A549 (cell line): ENCODE results near the gene PKD2. TPM values are rescaled to one million over a fixed set of nuclear protein-coding genes. Genes with fewer than 3 reads are reported as not detected.

Experiments
- ATAC-seq, 2 experiments: fragments of 200-7000 bp in 1 of 2; fragments of >200 bp in 1 of 2; cut with Nextera tagmentation in 1 of 2; cut with Tn5 transposase in 1 of 2; 3 replicates each; pipeline versions ENCODE4 v1.8.0 to v1.9.1; 2018 to 2020; ENCODE audit warnings: mild to moderate bottlenecking in 1 of 2, moderate library complexity in 1 of 2
- CTCF ChIA-PET: fragments of 300-600 bp; sonication (Branson Sonifier 250); formaldehyde crosslinking; extraction: SDS; loops from one replicate; lab custom pipeline; 2021; ENCODE audit warnings: antibody characterized with exemption, inconsistent platforms; lab: Yijun Ruan, JAX
- POLR2A ChIA-PET: fragments of 350-600 bp; formaldehyde crosslinking; extraction: SDS; loops from one replicate; lab custom pipeline; 2021; ENCODE audit warnings: antibody characterized with exemption, inconsistent platforms; lab: Yijun Ruan, JAX
- DNase-seq, 2 experiments: peaks; one replicate each; pipeline versions ENCODE4 v3.0.0 to v3.0.0-alpha.2; 2011 to 2016; ENCODE audit warnings: low read depth in 1 of 2, low spot score in 1 of 2
- FAIRE-seq: peaks from 2 replicates; lab custom pipeline; 2011; peaks lifted over from hg19 to GRCh38; lab: Jason Lieb, UNC
- H3K27ac ChIP-seq, 2 experiments: fragments of >200 bp; sonication (Bioruptor Twin); formaldehyde crosslinking; 3 replicates each; pipeline ENCODE4 v1.5.1; 2016 to 2017
- H3K4me1 ChIP-seq: fragments of >200 bp; sonication (Bioruptor Twin); formaldehyde crosslinking; 3 replicates; pipeline ENCODE4 v1.6.1; 2016
- H3K4me2 ChIP-seq: fragments of >200 bp; sonication (Bioruptor Twin); formaldehyde crosslinking; 3 replicates; pipeline ENCODE4 v1.6.1; 2016
- H3K4me3 ChIP-seq: fragments of >200 bp; sonication (Bioruptor Twin); formaldehyde crosslinking; 3 replicates; pipeline ENCODE4 v1.5.1; 2016
- H3K9me3 ChIP-seq: fragments of >200 bp; sonication (Bioruptor Twin); formaldehyde crosslinking; 3 replicates; pipeline ENCODE4 v1.6.1; 2016
- CEBPB ChIP-seq, 2 experiments: fragments of >200 bp in 1 of 2; sonication (Bioruptor Twin) in 1 of 2; formaldehyde crosslinking in 1 of 2; IDR thresholded peaks; 2 replicates each; pipeline ENCODE4 v1.6.1; 2012 to 2016
- CTCF ChIP-seq: fragments of >200 bp; sonication (Bioruptor Twin); formaldehyde crosslinking; IDR thresholded peaks from 3 replicates; pipeline ENCODE4 v1.5.1; 2016
- EHF ChIP-seq: fragments of 250-450 bp; sonication (Bioruptor Pico); IDR thresholded peaks from 2 replicates; pipeline ENCODE4 v1.5.0; 2020; ENCODE audit warnings: mild to moderate bottlenecking
- FOSB ChIP-seq: fragments of 250-450 bp; sonication (Bioruptor Pico); IDR thresholded peaks from 2 replicates; pipeline ENCODE4 v1.5.0; 2020; ENCODE audit warnings: mild to moderate bottlenecking, moderate library complexity
- FOXS1 ChIP-seq: fragments of 250-450 bp; sonication (Bioruptor Pico); IDR thresholded peaks from 2 replicates; pipeline ENCODE4 v1.5.0; 2020; ENCODE audit warnings: mild to moderate bottlenecking, moderate library complexity
- HDAC2 ChIP-seq: fragments of 200-600 bp; sonication (generic); IDR thresholded peaks from 2 replicates; pipeline ENCODE4 v1.6.1; 2016
- HEYL ChIP-seq: fragments of 250-450 bp; sonication (Bioruptor Pico); IDR thresholded peaks from 2 replicates; pipeline ENCODE4 v1.8.0; 2021; ENCODE audit warnings: mild to moderate bottlenecking, moderate library complexity
- HOXA7 ChIP-seq: fragments of 250-450 bp; sonication (Bioruptor Pico); IDR thresholded peaks from 2 replicates; pipeline ENCODE4 v1.5.0; 2020; ENCODE audit warnings: mild to moderate bottlenecking, moderate library complexity
- HOXB13 ChIP-seq: fragments of 250-450 bp; sonication (Bioruptor Pico); IDR thresholded peaks from 2 replicates; pipeline ENCODE4 v1.5.0; 2020; ENCODE audit warnings: low read depth, mild to moderate bottlenecking, moderate library complexity
- HOXB5 ChIP-seq: fragments of 250-450 bp; sonication (Bioruptor Pico); IDR thresholded peaks from 2 replicates; pipeline ENCODE4 v1.5.0; 2020; ENCODE audit warnings: mild to moderate bottlenecking, moderate library complexity
- KDM5A ChIP-seq: fragments of 200-600 bp; sonication (generic); IDR thresholded peaks from 2 replicates; pipeline ENCODE4 v1.6.1; 2016; ENCODE audit warnings: antibody characterized with exemption, mild to moderate bottlenecking
- MAFK ChIP-seq: fragments of 450-650 bp; IDR thresholded peaks from 2 replicates; pipeline ENCODE4 v1.6.1; 2014; ENCODE audit not compliant: partially characterized antibody
- MAX ChIP-seq: IDR thresholded peaks from 2 replicates; pipeline ENCODE4 v1.6.1; 2012
- MYC ChIP-seq: IDR thresholded peaks from 2 replicates; pipeline ENCODE4 v1.6.1; 2012; ENCODE audit warnings: mild to moderate bottlenecking, inconsistent platforms, low read length, improper control_type of control experiment, borderline replicate concordance
- NR3C1 ChIP-seq: fragments of >200 bp; sonication (Bioruptor Twin); formaldehyde crosslinking; IDR thresholded peaks from 3 replicates; pipeline ENCODE4 v1.6.1; 2017
- PBX3 ChIP-seq: IDR thresholded peaks from 2 replicates; pipeline ENCODE4 v1.6.1; 2012
- POLR2A ChIP-seq: IDR thresholded peaks from 2 replicates; pipeline ENCODE4 v1.6.1; 2012; ENCODE audit warnings: mild to moderate bottlenecking, low read length
- POLR2AphosphoS2 ChIP-seq: conservative IDR thresholded peaks from 2 replicates; pipeline ENCODE4 v1.6.1; 2012; ENCODE audit warnings: low read length, improper control_type of control experiment, inconsistent platforms
- RAD21 ChIP-seq, 2 experiments: fragments of >200 bp in 1 of 2; sonication (Bioruptor Twin) in 1 of 2; formaldehyde crosslinking in 1 of 2; IDR thresholded peaks in 1 of 2; conservative IDR thresholded peaks in 1 of 2; 2 replicates in 1 of 2; 3 replicates in 1 of 2; pipeline ENCODE4 v1.6.1; 2012 to 2018; ENCODE audit warnings: inconsistent platforms in 1 of 2
- RCOR1 ChIP-seq: fragments of 150-350 bp; IDR thresholded peaks from 2 replicates; pipeline ENCODE4 v1.6.1; 2014; ENCODE audit warnings: antibody characterized with exemption, low read length, low read depth
- RFX5 ChIP-seq: fragments of 450-650 bp; IDR thresholded peaks from 2 replicates; pipeline ENCODE4 v1.7.1; 2014; ENCODE audit warnings: antibody characterized with exemption, mild to moderate bottlenecking, moderate library complexity
- RNF2 ChIP-seq: fragments of 200-600 bp; sonication (generic); IDR thresholded peaks from 2 replicates; pipeline ENCODE4 v1.6.1; 2016; ENCODE audit warnings: low read depth, mild to moderate bottlenecking, antibody characterized with exemption, moderate library complexity, borderline replicate concordance
- TFCP2L1 ChIP-seq: fragments of 250-450 bp; sonication (Bioruptor Pico); IDR thresholded peaks from 2 replicates; pipeline ENCODE4 v1.5.0; 2021; ENCODE audit warnings: mild to moderate bottlenecking
- TP53 ChIP-seq: fragments of 250-450 bp; sonication (Bioruptor Pico); IDR thresholded peaks from 2 replicates; pipeline ENCODE4 v1.5.0; 2021; ENCODE audit warnings: mild to moderate bottlenecking, moderate library complexity
- ZNF302 ChIP-seq: fragments of 250-450 bp; sonication (Bioruptor Pico); IDR thresholded peaks from 2 replicates; pipeline ENCODE4 v1.9.0; 2021; ENCODE audit warnings: inconsistent platforms, mild to moderate bottlenecking, moderate library complexity
- ZSCAN20 ChIP-seq: fragments of 250-450 bp; sonication (Bioruptor Pico); IDR thresholded peaks from 2 replicates; pipeline ENCODE4 v1.8.0; 2022; ENCODE audit warnings: mild to moderate bottlenecking, moderate library complexity
- WGBS: methylation state at CpG from one replicate; pipeline ENCODE4 v1.1.6; 2017; ENCODE audit errors: missing lambda C conversion rate; 5-methylcytosine and 5-hydroxymethylcytosine counted together
- polyA plus RNA-seq, 4 experiments: library from polyadenylated mRNA; depleted of rRNA in 3 of 4; stranded (reverse); fragments of >200 nt; fragmentation: RNase III in 1 of 4; extraction: RNeasy Plus Mini Kit Qiagen cat#74134 plus additional on column Dnase treatment in 1 of 4; gene quantifications; 2 replicates in 3 of 4; 3 replicates in 1 of 4; pipeline ENCODE4 v1.2.3, GENCODE V29; 2011 to 2017
- TF ChIP-seq, protein P1 (sequence below): IDR thresholded peaks from 2 replicates; pipeline ENCODE4 v1.6.1; 2012; ENCODE audit warnings: low read depth, borderline replicate concordance
- TF ChIP-seq, protein P2 (sequence below): fragments of 250-450 bp; sonication (Bioruptor Pico); IDR thresholded peaks from 2 replicates; pipeline ENCODE4 v1.5.0; 2020; ENCODE audit warnings: low read depth, mild to moderate bottlenecking, moderate library complexity
- TF ChIP-seq, protein P3 (sequence below): fragments of >200 bp; sonication (Bioruptor Twin); formaldehyde crosslinking; IDR thresholded peaks from 2 replicates; pipeline ENCODE4 v1.6.1; 2016

The PKD2 gene
- polyA plus RNA-seq, 2 of the 4 experiments (the other 2 are of a cell fraction) = 39.4 to 57.6 TPM

- H3K27ac ChIP-seq = no peak overlapping the region
- no peak for ATAC-seq
- no peak overlapping the region for H3K4me3 ChIP-seq
- TF ChIP-seq PBX3 = no peak
- no peak for TF ChIP-seq EHF (CRISPR knock-in tag)
- TF ChIP-seq FOSB (CRISPR knock-in tag) = no peak
- H3K4me1 ChIP-seq = peaks cover 21% of the 10 kb centered on the region
- H3K9me3 ChIP-seq = no peaks in the 10 kb centered on the region
- no peak for DNase-seq
- FAIRE-seq = no peak
- CTCF ChIA-PET = no interaction called here
- WGBS = 84% methylated on average over 1 of the region's 1 CpG
- no peak overlapping the region for H3K4me2 ChIP-seq
- POLR2A ChIA-PET = no interaction called here
Observed at GRCh38 chr4:87982036-87982435, 25.4 kb upstream of the PKD2 start.

DNA sequence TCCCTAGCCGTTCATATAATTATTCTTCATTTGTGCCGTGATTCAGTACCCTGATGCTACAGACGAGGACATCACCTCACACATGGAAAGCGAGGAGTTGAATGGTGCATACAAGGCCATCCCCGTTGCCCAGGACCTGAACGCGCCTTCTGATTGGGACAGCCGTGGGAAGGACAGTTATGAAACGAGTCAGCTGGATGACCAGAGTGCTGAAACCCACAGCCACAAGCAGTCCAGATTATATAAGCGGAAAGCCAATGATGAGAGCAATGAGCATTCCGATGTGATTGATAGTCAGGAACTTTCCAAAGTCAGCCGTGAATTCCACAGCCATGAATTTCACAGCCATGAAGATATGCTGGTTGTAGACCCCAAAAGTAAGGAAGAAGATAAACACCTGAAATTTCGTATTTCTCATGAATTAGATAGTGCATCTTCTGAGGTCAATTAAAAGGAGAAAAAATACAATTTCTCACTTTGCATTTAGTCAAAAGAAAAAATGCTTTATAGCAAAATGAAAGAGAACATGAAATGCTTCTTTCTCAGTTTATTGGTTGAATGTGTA, 24.9 kb upstream of the PKD2 start:
- ATAC-seq (no peak), DNase-seq (no peak), FAIRE-seq (no peak)
- Histone ChIP-seq H3K4me1 (peaks cover 19% of the 10 kb centered on the region), H3K27ac (no peak overlapping the region), H3K4me2 (no peak overlapping the region), H3K9me3 (no peaks in the 10 kb centered on the region), H3K4me3 (no peak overlapping the region)
- WGBS = 82% methylated on average over 9 of the region's 13 CpGs
- POLR2A ChIA-PET = no interaction called here
- TF ChIP-seq POLR2A = no peak
- no peak for TF ChIP-seq TFCP2L1
- no peak for TF ChIP-seq HOXA7 (CRISPR knock-in tag)
- TF ChIP-seq RCOR1 = no peak
- TF ChIP-seq TP53 (CRISPR knock-in tag) = no peak
- TF ChIP-seq MYC = no peak
- TF ChIP-seq MAX = no peak
- no peak for TF ChIP-seq NR3C1
- no peak for TF ChIP-seq CTCF
- no peak for TF ChIP-seq RNF2
- TF ChIP-seq HDAC2 = no peak
- TF ChIP-seq, protein P1, sequence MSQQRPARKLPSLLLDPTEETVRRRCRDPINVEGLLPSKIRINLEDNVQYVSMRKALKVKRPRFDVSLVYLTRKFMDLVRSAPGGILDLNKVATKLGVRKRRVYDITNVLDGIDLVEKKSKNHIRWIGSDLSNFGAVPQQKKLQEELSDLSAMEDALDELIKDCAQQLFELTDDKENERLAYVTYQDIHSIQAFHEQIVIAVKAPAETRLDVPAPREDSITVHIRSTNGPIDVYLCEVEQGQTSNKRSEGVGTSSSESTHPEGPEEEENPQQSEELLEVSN = no peak
- TF ChIP-seq, protein P2, sequence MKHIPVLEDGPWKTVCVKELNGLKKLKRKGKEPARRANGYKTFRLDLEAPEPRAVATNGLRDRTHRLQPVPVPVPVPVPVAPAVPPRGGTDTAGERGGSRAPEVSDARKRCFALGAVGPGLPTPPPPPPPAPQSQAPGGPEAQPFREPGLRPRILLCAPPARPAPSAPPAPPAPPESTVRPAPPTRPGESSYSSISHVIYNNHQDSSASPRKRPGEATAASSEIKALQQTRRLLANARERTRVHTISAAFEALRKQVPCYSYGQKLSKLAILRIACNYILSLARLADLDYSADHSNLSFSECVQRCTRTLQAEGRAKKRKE (CRISPR knock-in tag) = no peak
- no peak for TF ChIP-seq ZSCAN20 (CRISPR knock-in tag)
- TF ChIP-seq RFX5 = no peak
- TF ChIP-seq RAD21 (conservative IDR thresholded peaks at IDR 0.05 in 1 of 2, IDR thresholded peaks at IDR 0.05 in 1 of 2) = no peak
- CTCF ChIA-PET = no interaction called here

DNA sequence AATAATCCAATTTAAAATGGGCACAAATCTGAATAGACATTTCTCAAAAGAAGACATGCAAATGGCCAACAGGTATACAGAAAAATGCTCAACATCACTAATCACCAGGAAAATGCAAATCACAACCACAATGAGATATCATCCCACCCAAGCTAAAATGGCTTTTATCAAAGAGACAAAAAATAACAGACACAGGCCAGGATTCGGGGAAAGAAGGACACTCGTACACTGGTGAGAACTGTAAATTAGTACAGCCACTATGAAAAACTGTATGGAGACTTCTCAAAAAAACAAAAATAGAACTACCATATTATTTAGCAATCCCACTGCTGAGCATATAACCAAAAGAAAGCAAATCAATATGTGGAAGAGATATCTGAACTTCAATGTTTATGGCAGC, 23.4 kb upstream of the PKD2 start:
- ATAC-seq = no peak
- Histone ChIP-seq H3K4me1 (peaks cover 12% of the 10 kb centered on the region; the same call in 2 of the 3 replicates), H3K4me3 (no peak overlapping the region), H3K4me2 (no peak overlapping the region), H3K9me3 (no peaks in the 10 kb centered on the region), H3K27ac (no peak overlapping the region)
- CTCF ChIA-PET = no interaction called here
- no peak for DNase-seq
- POLR2A ChIA-PET = no interaction called here
- TF ChIP-seq HEYL (CRISPR knock-in tag) (no peak), ZSCAN20 (CRISPR knock-in tag) (no peak), HOXB13 (CRISPR knock-in tag) (no peak), POLR2AphosphoS2 (no peak), NR3C1 (no peak), TP53 (CRISPR knock-in tag) (no peak), MAFK (no peak), MYC (no peak), CEBPB (IDR thresholded peaks at IDR 0.05) (no peak), HOXB5 (no peak), KDM5A (no peak), FOXS1 (CRISPR knock-in tag) (no peak), ZNF302 (CRISPR knock-in tag) (no peak)
- TF ChIP-seq, protein P3, sequence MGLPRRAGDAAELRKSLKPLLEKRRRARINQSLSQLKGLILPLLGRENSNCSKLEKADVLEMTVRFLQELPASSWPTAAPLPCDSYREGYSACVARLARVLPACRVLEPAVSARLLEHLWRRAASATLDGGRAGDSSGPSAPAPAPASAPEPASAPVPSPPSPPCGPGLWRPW = no peak
- FAIRE-seq = no peak
- 88% methylated on average over 2 of the region's 2 CpGs for WGBS
